ENCODE results near the gene WNT3. TPM values are rescaled to one million over a fixed set of nuclear protein-coding genes. Genes with fewer than 3 reads are reported as not detected.

The WNT3 gene
- total and polyA plus RNA-seq, 11 donors = 0.32 to 2.2 (median 1.2) TPM

GRCh38 chr17:46836500-46836899 lies 18.0 kb upstream of the WNT3 start:
- Histone ChIP-seq H3K36me3 (no peaks in the 10 kb centered on the region), H3K4me3 (no peak overlapping the region), H3K4me1 (peaks cover 0 to 3% (median 0%) of the 10 kb centered on the region in 12 donors), H3K9me3 (no peaks in the 10 kb centered on the region), H3K27ac (no peak overlapping the region), H3K27me3 (peaks cover 0 to 21% (median 8%) of the 10 kb centered on the region in 9 donors)
- intact Hi-C loops (cut with DNase I) = loop anchor here in 1 of 10 donors (10.0 kb wide), 1 partner anchor 52 kb away; no protein-coding TSS in a partner anchor
- WGBS, 4 donors = 59 to 69% (median 66%) methylated on average over 2 of the region's 2 CpGs
- no peak for DNase-seq
- TF ChIP-seq POLR2A (IDR thresholded peaks at IDR 0.05) = no peak
- TF ChIP-seq CTCF (IDR thresholded peaks at IDR 0.05) = no peak
- no peak for ATAC-seq

DNA sequence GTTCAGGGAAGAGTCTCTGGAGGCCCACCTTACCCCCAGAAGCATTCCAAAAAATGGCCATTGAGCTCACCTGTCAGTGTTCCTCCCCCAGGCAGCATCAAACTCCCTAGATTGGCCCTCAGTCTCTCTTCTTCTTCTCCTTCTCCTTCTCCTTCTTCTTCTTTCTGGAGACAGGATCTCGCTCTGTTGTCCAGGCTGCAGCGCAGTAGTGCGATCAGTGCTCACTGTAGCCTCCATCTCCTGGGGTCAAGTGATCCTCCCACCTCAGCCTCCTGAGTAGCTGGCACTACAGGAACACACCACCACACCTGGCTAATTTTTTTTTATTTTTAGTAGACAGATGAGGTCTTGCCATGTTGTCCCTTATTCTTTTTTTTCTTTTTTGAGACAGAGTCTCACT lies 16.4 kb upstream of the WNT3 start:
- no peaks in the 10 kb centered on the region for H3K36me3 ChIP-seq

DNA sequence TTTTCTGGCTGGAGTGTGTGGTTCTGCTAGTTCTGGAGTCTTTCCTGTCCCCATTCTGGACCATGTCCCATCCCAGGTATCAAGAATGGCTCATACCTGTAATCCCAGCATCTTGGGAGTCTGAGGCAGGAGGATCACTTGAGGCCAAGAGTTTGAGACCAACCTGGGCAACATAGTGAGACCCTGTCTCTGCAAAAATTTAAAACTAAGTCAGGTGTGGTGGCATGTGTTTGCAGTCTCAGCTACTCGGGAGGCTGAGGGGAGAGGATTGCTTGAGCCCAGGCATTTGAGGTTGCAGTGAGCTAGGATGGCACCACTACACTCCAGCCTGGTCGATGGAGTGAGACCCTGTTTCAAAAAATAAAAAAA lies 15.3 kb upstream of the WNT3 start:
- peaks cover 0 to under 1% (median 0%) of the 10 kb centered on the region in 9 donors for H3K27me3 ChIP-seq

More for the DNA sequence above, 16.4 kb upstream of the WNT3 start:
- whole genome bisulfite sequencing, 4 donors = 94 to 99% (median 97%) methylated on average over 3 of the region's 3 CpGs
- Histone ChIP-seq H3K9me3 (no peaks in the 10 kb centered on the region), H3K4me1 (no peaks in the 10 kb centered on the region), H3K27ac (no peak overlapping the region), H3K27me3 (peaks cover 0 to 5% (median 0%) of the 10 kb centered on the region in 9 donors), H3K4me3 (no peak overlapping the region)
- TF ChIP-seq CTCF (IDR thresholded peaks at IDR 0.05) (no peak), POLR2A (IDR thresholded peaks at IDR 0.05) (no peak)
- ATAC-seq (no peak), DNase-seq (no peak)
- intact Hi-C loops (cut with DNase I) = loop anchor here in 1 of 10 donors (10.0 kb wide), 1 partner anchor 50 kb away; no protein-coding TSS in a partner anchor

More for the DNA sequence above, 15.3 kb upstream of the WNT3 start:
- intact Hi-C loops (cut with DNase I) = loop anchor here in 1 of 10 donors (10.0 kb wide), 1 partner anchor 49 kb away; no protein-coding TSS in a partner anchor
- ATAC-seq = no peak
- WGBS, 4 donors = 79 to 89% (median 88%) methylated on average over 2 of the region's 2 CpGs
- TF ChIP-seq CTCF (IDR thresholded peaks at IDR 0.05) (no peak), POLR2A (IDR thresholded peaks at IDR 0.05) (no peak)
- H3K4me3 ChIP-seq = no peak overlapping the region
- no peak for DNase-seq
- no peaks in the 10 kb centered on the region for H3K36me3 ChIP-seq
- H3K27ac ChIP-seq = no peak overlapping the region
- no peaks in the 10 kb centered on the region for H3K9me3 ChIP-seq
- H3K4me1 ChIP-seq = no peaks in the 10 kb centered on the region

All from heart left ventricle (tissue), 16 donors.